ENCODE measurements around the gene ARAP3. TPM values are rescaled to one million over a fixed set of nuclear protein-coding genes. Genes with fewer than 3 reads are reported as not detected.

ARAP3 gene
- total and polyA plus RNA-seq, 9 of the 15 experiments (the other 6 are each of a cell fraction or from before 2014, with no cell fraction given) = 0.83 to 25.7 (median 6.4) TPM

GRCh38 chr5:141618804-141619554, 63.1 kb downstream of the ARAP3 start, which contains the start of gene DIAPH1 (continued):
- no peak; a peak in 1 of 6 replicates for TF ChIP-seq ZBTB11 (CRISPR knock-in tag; IDR thresholded peaks at IDR 0.05)
- no peak for TF ChIP-seq ZNF589 (CRISPR knock-in tag; IDR thresholded peaks at IDR 0.05; ENCODE audit: low read depth)
- no peak for TF ChIP-seq TRIM24 (IDR thresholded peaks at IDR 0.05)
- TF ChIP-seq COPS2 (conservative IDR thresholded peaks at IDR 0.05) = no peak
- TF ChIP-seq ZNF316 (IDR thresholded peaks at IDR 0.05) = no peak
- TF ChIP-seq ZNF41 (CRISPR knock-in tag; conservative IDR thresholded peaks at IDR 0.05) = no peak
- peak in 1 of 2 experiments; percentile 95; a peak in 2 of 4 replicates for TF ChIP-seq HDAC1 (IDR thresholded peaks at IDR 0.05)
- no peak for TF ChIP-seq POLR2B (IDR thresholded peaks at IDR 0.05; ENCODE audit: low read depth, partially characterized antibody)
- no peak; the same call in 1 of the 2 replicates for TF ChIP-seq MYBL2 (IDR thresholded peaks at IDR 0.05; ENCODE audit: low read depth)
- TF ChIP-seq MYBL2 (CRISPR knock-in tag; IDR thresholded peaks at IDR 0.05; ENCODE audit: borderline replicate concordance) = no peak
- no peak for TF ChIP-seq ZNF212 (CRISPR knock-in tag; IDR thresholded peaks at IDR 0.05)
- no peak for TF ChIP-seq TCF15 (CRISPR knock-in tag; IDR thresholded peaks at IDR 0.05)
- TF ChIP-seq RBBP5 (IDR thresholded peaks at IDR 0.05; ENCODE audit: borderline replicate concordance, insufficient read depth, low read length, poor library complexity, severe bottlenecking) = peak; percentile 64
- TF ChIP-seq HCFC1 (IDR thresholded peaks at IDR 0.05; ENCODE audit: low read depth, low read length) = peak; percentile 84
- TF ChIP-seq BRD4 (IDR thresholded peaks at IDR 0.05) = no peak; the same call in 1 of the 2 replicates
- TF ChIP-seq GATAD2A (IDR thresholded peaks at IDR 0.05) = no peak
- TF ChIP-seq ZBTB49 (CRISPR knock-in tag; IDR thresholded peaks at IDR 0.05; ENCODE audit: borderline replicate concordance) = 0 out of 2 replicates have a peak, but pooled peaks have one; percentile 52
- no peak; the same call in 1 of the 2 replicates for TF ChIP-seq FOSL1 (tag; conservative IDR thresholded peaks at IDR 0.05)
- TF ChIP-seq PPARD (CRISPR knock-in tag; IDR thresholded peaks at IDR 0.05) = no peak
- TF ChIP-seq SETDB1 (IDR thresholded peaks at IDR 0.05; ENCODE audit: low read length) = peak; percentile 36

All from K562 (cell line).